HS-5 (cell line): Measurements from ENCODE around the gene C11orf58.

ENCODE experiments used
- DNase-seq: peaks from one replicate; pipeline ENCODE4 v3.0.0-alpha.2; 2012; ENCODE audit warnings: low read depth

C11orf58 gene

GRCh38 chr11:16785520-16786128 is 47.2 kb downstream of the C11orf58 start:
- DNase-seq, result peak; percentile 39

DNA sequence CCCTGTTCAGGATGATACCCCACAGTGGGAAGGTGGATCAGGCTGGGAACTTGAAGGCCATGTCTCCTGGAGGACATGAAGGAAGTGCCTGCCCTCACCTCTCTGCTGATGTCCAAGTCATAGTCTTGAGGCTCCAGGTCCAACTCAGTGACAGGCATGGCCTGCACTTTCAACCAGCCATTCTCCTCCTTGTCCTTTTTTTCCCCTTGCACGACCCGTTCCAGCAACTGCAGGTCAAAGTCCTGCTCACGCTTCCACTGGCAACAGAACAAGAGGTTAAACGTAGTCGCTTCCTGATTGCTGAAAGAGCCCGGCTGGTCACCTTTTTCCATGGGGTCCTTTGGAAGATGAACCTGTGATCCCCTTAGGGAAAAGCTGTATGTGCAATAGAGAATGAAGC is 47.7 kb downstream of the C11orf58 start:
- no peak for DNase-seq

DNA sequence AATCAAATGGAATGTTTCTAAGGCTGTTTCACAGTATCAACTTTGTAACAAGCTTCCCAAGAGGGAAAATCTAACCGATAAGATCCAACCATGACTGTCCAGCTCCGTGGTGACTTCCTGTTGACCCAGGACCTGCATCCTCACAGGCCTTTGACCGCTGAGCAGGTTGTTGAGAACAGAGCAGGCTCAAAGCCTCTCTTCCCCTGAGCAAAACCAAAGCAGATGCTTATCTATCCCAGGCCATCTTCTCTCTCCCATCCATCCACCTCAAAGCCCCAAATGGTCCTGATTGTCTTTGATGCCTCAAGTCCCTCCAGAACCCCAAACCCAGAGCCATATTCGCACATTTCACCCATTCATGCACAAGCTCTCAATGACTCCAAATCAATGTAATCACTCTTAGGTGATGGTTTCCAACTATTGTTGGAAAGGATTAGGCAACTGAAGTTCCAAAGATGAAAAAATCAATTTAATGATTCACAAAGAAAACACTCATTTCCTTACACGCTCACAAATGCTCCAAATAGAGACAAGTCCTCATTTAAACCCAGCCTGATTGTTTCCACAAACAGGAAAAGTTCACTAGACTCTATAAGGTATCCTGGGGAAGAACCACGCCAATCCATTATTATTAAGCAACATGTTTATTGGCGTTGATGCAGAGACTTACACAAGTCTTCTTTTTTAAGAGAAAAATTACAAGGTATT is 48.7 kb downstream of the C11orf58 start:
- DNase-seq, result no peak

GRCh38 chr11:16788141-16789062 is 50.0 kb downstream of the C11orf58 start:
- peak; percentile 60 for DNase-seq

- no peak for DNase-seq
Observed at GRCh38 chr11:16789063-16789420, 50.6 kb downstream of the C11orf58 start.

- DNase-seq, result no peak
Observed at GRCh38 chr11:16789560-16790485, 51.4 kb downstream of the C11orf58 start.

GRCh38 chr11:16790486-16791190 is 52.2 kb downstream of the C11orf58 start:
- no peak for DNase-seq

- peak; percentile 83 for DNase-seq
Observed at GRCh38 chr11:16791191-16791961, 52.9 kb downstream of the C11orf58 start.

GRCh38 chr11:16792426-16792825 is 54.0 kb downstream of the C11orf58 start:
- no peak for DNase-seq

- no peak for DNase-seq
Observed at GRCh38 chr11:16793009-16793408, 54.6 kb downstream of the C11orf58 start.

DNA sequence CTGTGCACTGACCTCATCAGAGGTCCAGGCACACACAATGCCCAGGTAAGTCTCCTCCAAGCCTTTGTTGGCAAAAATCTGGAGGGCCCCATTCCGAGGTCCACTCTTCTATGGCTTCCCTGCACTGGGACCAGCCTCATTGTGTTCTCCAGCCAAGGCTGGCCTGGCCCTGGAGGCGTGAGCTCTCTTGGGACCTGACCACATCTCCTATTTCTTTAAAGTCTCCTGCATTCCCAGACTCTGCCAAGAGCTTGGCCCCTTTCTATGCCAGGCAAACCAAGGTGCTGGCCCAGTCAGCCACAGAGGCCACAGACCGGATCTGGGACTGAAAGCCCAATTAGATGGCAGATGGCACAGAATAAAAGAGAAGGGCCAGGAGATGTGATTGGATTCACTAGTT is 55.1 kb downstream of the C11orf58 start:
- no peak for DNase-seq

DNA sequence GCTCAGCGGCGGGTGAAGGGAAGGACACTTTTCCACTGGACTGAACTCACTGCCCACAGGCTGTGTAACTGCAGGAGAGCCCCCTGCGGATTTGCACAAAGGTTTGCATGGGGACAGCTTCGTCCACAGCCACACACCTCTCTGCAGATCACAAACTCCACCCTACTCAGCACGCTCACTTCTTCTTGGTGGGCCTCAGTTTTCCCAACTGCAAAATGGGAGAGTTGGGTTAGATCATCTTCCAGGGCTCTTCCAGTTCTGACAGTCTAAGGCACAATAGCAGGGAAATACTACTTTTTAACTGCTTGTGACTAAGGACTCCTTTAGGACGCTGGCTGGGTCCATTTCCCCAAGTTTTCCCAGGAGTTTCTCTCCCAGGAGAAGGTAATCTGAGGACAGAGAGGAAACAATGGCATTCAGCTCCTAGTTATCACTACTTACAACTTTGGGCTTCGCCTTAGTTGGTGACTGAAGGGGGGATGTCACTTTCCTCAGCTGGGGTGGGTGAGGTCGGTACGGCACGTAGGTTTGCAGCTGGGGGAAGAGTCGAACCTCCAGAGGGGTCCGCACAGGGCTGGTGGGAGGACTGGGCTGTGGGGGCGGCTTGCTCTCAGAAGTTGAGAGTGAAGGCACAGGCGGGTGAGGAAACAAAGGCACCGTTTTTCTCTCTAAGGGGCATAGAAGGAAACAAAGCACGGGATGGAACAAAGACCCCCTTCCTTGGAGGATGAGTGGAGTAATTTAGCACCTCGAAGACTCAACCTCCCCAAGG is 55.8 kb downstream of the C11orf58 start:
- no peak for DNase-seq

GRCh38 chr11:16795146-16795545 is 56.7 kb downstream of the C11orf58 start:
- DNase-seq, result no peak

DNA sequence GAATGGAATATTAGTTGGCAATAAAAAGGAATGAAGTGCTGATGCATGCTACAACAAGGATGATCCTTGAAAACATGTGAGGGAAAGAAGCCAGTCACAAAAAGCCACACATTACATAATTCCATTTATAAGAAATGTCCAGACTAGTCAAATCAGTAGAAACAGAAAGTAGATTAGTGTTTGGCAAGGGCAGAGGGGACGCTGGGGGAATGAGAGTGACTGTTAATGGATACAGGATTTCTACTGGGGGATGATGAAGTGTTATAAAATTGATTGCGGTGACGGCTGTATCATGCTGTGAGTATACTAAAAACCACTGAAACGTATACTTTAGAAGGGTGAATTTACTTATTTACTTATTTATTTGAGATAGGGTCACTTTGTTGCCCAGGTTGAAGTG is 57.9 kb downstream of the C11orf58 start:
- no peak for DNase-seq

GRCh38 chr11:16797776-16798175 is 59.3 kb downstream of the C11orf58 start:
- no peak for DNase-seq

- DNase-seq, result no peak
Observed at GRCh38 chr11:16799221-16799620, 60.8 kb downstream of the C11orf58 start.

- no peak for DNase-seq
Observed at GRCh38 chr11:16799890-16800289, 61.4 kb downstream of the C11orf58 start.

DNA sequence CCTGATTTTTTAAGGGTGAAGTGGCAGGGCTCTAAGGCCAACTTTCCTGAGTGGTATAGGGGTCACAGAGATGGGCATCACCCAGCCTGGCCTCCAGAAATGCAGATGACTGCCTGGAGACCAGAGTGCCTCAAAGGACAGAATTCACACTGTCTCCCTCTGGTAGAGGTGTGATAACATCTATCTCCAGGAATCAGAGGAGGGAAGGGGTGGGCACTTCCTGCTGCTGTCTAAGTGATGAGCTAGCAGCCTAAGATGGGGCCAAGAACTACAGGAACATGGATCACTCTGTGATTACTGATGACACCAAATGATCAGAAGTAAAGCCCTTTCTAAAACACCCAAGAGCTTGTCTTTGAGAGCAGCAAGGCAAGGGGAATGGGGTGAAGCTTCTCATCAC is 61.9 kb downstream of the C11orf58 start:
- no peak for DNase-seq

- no peak for DNase-seq
Observed at GRCh38 chr11:16801288-16801980, 63.0 kb downstream of the C11orf58 start.
